ENCODE measurements around the gene PTPRK. TPM values are rescaled to one million over a fixed set of nuclear protein-coding genes. Genes with fewer than 3 reads are reported as not detected.
A peak's percentile ranks its signal among the peaks of the same experiment; 100 is the strongest.

The PTPRK gene
- total and polyA plus RNA-seq, 5 donors from 2014 or later, result 0.16 to 1.0 (median 0.45) TPM; not detected in 1

GRCh38 chr6:128343706-128344105 lies 176.7 kb downstream of the PTPRK start:
- no peak for DNase-seq
- Histone ChIP-seq H3K27me3 (ENCODE audit: control insufficient read depth, insufficient read depth, low read length) (no peaks in the 10 kb centered on the region), H3K27ac (ENCODE audit: insufficient read depth, low read length, poor library complexity, severe bottlenecking) (no peak overlapping the region), H3K4me3 (ENCODE audit: low read depth, low read length) (no peak overlapping the region), H3K9me3 (ENCODE audit: control insufficient read depth in 2 of 2, low read length in 2 of 2) (no peaks in the 10 kb centered on the region), H3K4me1 (ENCODE audit: control insufficient read depth, insufficient read depth, low read length, poor library complexity, severe bottlenecking) (no peaks in the 10 kb centered on the region), H3K36me3 (ENCODE audit: control insufficient read depth, insufficient read depth, low read length) (no peaks in the 10 kb centered on the region)
- H3K4me1 Mint-ChIP-seq, result no peaks in the 10 kb centered on the region
- no peaks in the 10 kb centered on the region for H3K36me3 Mint-ChIP-seq
- H3K9me3 Mint-ChIP-seq, result no peaks in the 10 kb centered on the region
- ATAC-seq (ENCODE audit: low read depth in 2 of 2), result no peak
- H3K4me3 Mint-ChIP-seq, result no peak overlapping the region
- no peaks in the 10 kb centered on the region for H3K27me3 Mint-ChIP-seq
- H3K27ac Mint-ChIP-seq, result no peak overlapping the region

- Mint-ChIP-seq H3K9me3 (no peaks in the 10 kb centered on the region), H3K4me3 (no peak overlapping the region), H3K4me1 (no peaks in the 10 kb centered on the region), H3K36me3 (no peaks in the 10 kb centered on the region), H3K27me3 (peaks cover 5% of the 10 kb centered on the region), H3K27ac (no peak overlapping the region)
- no peak for DNase-seq
- Histone ChIP-seq H3K4me1 (ENCODE audit: control insufficient read depth, insufficient read depth, low read length, poor library complexity, severe bottlenecking) (no peaks in the 10 kb centered on the region), H3K9me3 (ENCODE audit: control insufficient read depth in 2 of 2, low read length in 2 of 2) (no peaks in the 10 kb centered on the region), H3K36me3 (ENCODE audit: control insufficient read depth, insufficient read depth, low read length) (no peaks in the 10 kb centered on the region), H3K4me3 (ENCODE audit: low read depth, low read length) (no peak overlapping the region), H3K27ac (ENCODE audit: insufficient read depth, low read length, poor library complexity, severe bottlenecking) (no peak overlapping the region), H3K27me3 (ENCODE audit: control insufficient read depth, insufficient read depth, low read length) (no peaks in the 10 kb centered on the region)
- no peak for ATAC-seq (ENCODE audit: low read depth in 2 of 2)
Observed at GRCh38 chr6:128339635-128340450, 180.6 kb downstream of the PTPRK start.

GRCh38 chr6:128337619-128338018 lies 182.8 kb downstream of the PTPRK start:
- no peaks in the 10 kb centered on the region for H3K4me1 ChIP-seq (ENCODE audit: control insufficient read depth, insufficient read depth, low read length, poor library complexity, severe bottlenecking)
- Mint-ChIP-seq H3K4me1 (no peaks in the 10 kb centered on the region), H3K4me3 (no peak overlapping the region), H3K36me3 (no peaks in the 10 kb centered on the region), H3K27ac (no peak overlapping the region), H3K9me3 (no peaks in the 10 kb centered on the region), H3K27me3 (peaks cover 16% of the 10 kb centered on the region)
- no peaks in the 10 kb centered on the region for H3K9me3 ChIP-seq (ENCODE audit: control insufficient read depth in 2 of 2, low read length in 2 of 2)
- no peak overlapping the region for H3K27ac ChIP-seq (ENCODE audit: insufficient read depth, low read length, poor library complexity, severe bottlenecking)
- ATAC-seq (ENCODE audit: low read depth in 2 of 2) (no peak), DNase-seq (no peak)
- H3K36me3 ChIP-seq (ENCODE audit: control insufficient read depth, insufficient read depth, low read length), result no peaks in the 10 kb centered on the region
- H3K27me3 ChIP-seq (ENCODE audit: control insufficient read depth, insufficient read depth, low read length), result no peaks in the 10 kb centered on the region
- no peak overlapping the region for H3K4me3 ChIP-seq (ENCODE audit: low read depth, low read length)

- peaks cover 0 to 1% (median 0%) of the 10 kb centered on the region in 7 donors for H3K9me3 Mint-ChIP-seq
- DNase-seq (no peak), ATAC-seq (ENCODE audit: low read depth in 2 of 2) (no peak)
- no peaks in the 10 kb centered on the region for H3K4me1 ChIP-seq (ENCODE audit: control insufficient read depth, insufficient read depth, low read length, poor library complexity, severe bottlenecking)
- no peak overlapping the region for H3K27ac ChIP-seq (ENCODE audit: insufficient read depth, low read length, poor library complexity, severe bottlenecking)
- no peaks in the 10 kb centered on the region for H3K27me3 ChIP-seq (ENCODE audit: control insufficient read depth, insufficient read depth, low read length)
- H3K4me1 Mint-ChIP-seq, result no peaks in the 10 kb centered on the region
- H3K4me3 Mint-ChIP-seq, result no peak overlapping the region
- H3K36me3 Mint-ChIP-seq, result no peaks in the 10 kb centered on the region
- H3K27me3 Mint-ChIP-seq, result peaks cover 16% of the 10 kb centered on the region
- no peaks in the 10 kb centered on the region for H3K36me3 ChIP-seq (ENCODE audit: control insufficient read depth, insufficient read depth, low read length)
- no peaks in the 10 kb centered on the region for H3K9me3 ChIP-seq (ENCODE audit: control insufficient read depth in 2 of 2, low read length in 2 of 2)
- no peak overlapping the region for H3K4me3 ChIP-seq (ENCODE audit: low read depth, low read length)
- H3K27ac Mint-ChIP-seq, result no peak overlapping the region
Observed at GRCh38 chr6:128336436-128337095, 183.8 kb downstream of the PTPRK start.

GRCh38 chr6:128335963-128336362 lies 184.4 kb downstream of the PTPRK start:
- H3K9me3 ChIP-seq (ENCODE audit: control insufficient read depth in 2 of 2, low read length in 2 of 2), result no peaks in the 10 kb centered on the region
- Mint-ChIP-seq H3K36me3 (no peaks in the 10 kb centered on the region), H3K27ac (no peak overlapping the region), H3K27me3 (peaks cover 18% of the 10 kb centered on the region), H3K4me3 (no peak overlapping the region), H3K9me3 (peaks cover 0 to 1% (median 0%) of the 10 kb centered on the region in 7 donors), H3K4me1 (no peaks in the 10 kb centered on the region)
- H3K27ac ChIP-seq (ENCODE audit: insufficient read depth, low read length, poor library complexity, severe bottlenecking), result no peak overlapping the region
- DNase-seq, result no peak
- no peak for ATAC-seq (ENCODE audit: low read depth in 2 of 2)
- no peaks in the 10 kb centered on the region for H3K36me3 ChIP-seq (ENCODE audit: control insufficient read depth, insufficient read depth, low read length)
- H3K4me3 ChIP-seq (ENCODE audit: low read depth, low read length), result no peak overlapping the region
- no peaks in the 10 kb centered on the region for H3K27me3 ChIP-seq (ENCODE audit: control insufficient read depth, insufficient read depth, low read length)
- no peaks in the 10 kb centered on the region for H3K4me1 ChIP-seq (ENCODE audit: control insufficient read depth, insufficient read depth, low read length, poor library complexity, severe bottlenecking)

GRCh38 chr6:128333581-128334223 lies 186.7 kb downstream of the PTPRK start:
- ATAC-seq (ENCODE audit: low read depth in 2 of 2) (no peak), DNase-seq (no peak)
- Mint-ChIP-seq H3K4me3 (no peak overlapping the region), H3K36me3 (no peaks in the 10 kb centered on the region), H3K4me1 (no peaks in the 10 kb centered on the region), H3K27ac (no peak overlapping the region), H3K27me3 (peaks cover 22% of the 10 kb centered on the region), H3K9me3 (peaks cover 0 to 1% (median 0%) of the 10 kb centered on the region in 7 donors)
- H3K9me3 ChIP-seq (ENCODE audit: control insufficient read depth in 2 of 2, low read length in 2 of 2), result no peaks in the 10 kb centered on the region
- H3K27me3 ChIP-seq (ENCODE audit: control insufficient read depth, insufficient read depth, low read length), result no peaks in the 10 kb centered on the region
- no peaks in the 10 kb centered on the region for H3K4me1 ChIP-seq (ENCODE audit: control insufficient read depth, insufficient read depth, low read length, poor library complexity, severe bottlenecking)
- H3K27ac ChIP-seq (ENCODE audit: insufficient read depth, low read length, poor library complexity, severe bottlenecking), result no peak overlapping the region
- no peak overlapping the region for H3K4me3 ChIP-seq (ENCODE audit: low read depth, low read length)
- H3K36me3 ChIP-seq (ENCODE audit: control insufficient read depth, insufficient read depth, low read length), result no peaks in the 10 kb centered on the region

- ATAC-seq (ENCODE audit: low read depth in 2 of 2), result peak in 1 of 2 donors; percentile 39
- no peak overlapping the region for H3K4me3 Mint-ChIP-seq
- H3K36me3 Mint-ChIP-seq, result no peaks in the 10 kb centered on the region
- H3K9me3 Mint-ChIP-seq, result peaks cover 0 to 1% (median 0%) of the 10 kb centered on the region in 7 donors
- no peaks in the 10 kb centered on the region for H3K9me3 ChIP-seq (ENCODE audit: control insufficient read depth in 2 of 2, low read length in 2 of 2)
- no peaks in the 10 kb centered on the region for H3K36me3 ChIP-seq (ENCODE audit: control insufficient read depth, insufficient read depth, low read length)
- H3K4me3 ChIP-seq (ENCODE audit: low read depth, low read length), result no peak overlapping the region
- H3K4me1 ChIP-seq (ENCODE audit: control insufficient read depth, insufficient read depth, low read length, poor library complexity, severe bottlenecking), result no peaks in the 10 kb centered on the region
- H3K4me1 Mint-ChIP-seq, result no peaks in the 10 kb centered on the region
- no peak overlapping the region for H3K27ac Mint-ChIP-seq
- peaks cover 14% of the 10 kb centered on the region for H3K27me3 Mint-ChIP-seq
- DNase-seq, result peak in 2 of 3 donors; percentile 24 to 56
- no peak overlapping the region for H3K27ac ChIP-seq (ENCODE audit: insufficient read depth, low read length, poor library complexity, severe bottlenecking)
- no peaks in the 10 kb centered on the region for H3K27me3 ChIP-seq (ENCODE audit: control insufficient read depth, insufficient read depth, low read length)
Observed at GRCh38 chr6:128327890-128328289, 192.5 kb downstream of the PTPRK start.
